ENCODE measurements around the gene THOP1. TPM values are rescaled to one million over a fixed set of nuclear protein-coding genes. Genes with fewer than 3 reads are reported as not detected.

The THOP1 gene
- total and polyA plus RNA-seq, 10 of the 15 experiments (the other 5 are each of a cell fraction or from before 2014, with no cell fraction given): 1.9 to 270 (median 169) TPM

- TF ChIP-seq BCLAF1 (IDR thresholded peaks at IDR 0.05): no peak
- TF ChIP-seq TCF3 (IDR thresholded peaks at IDR 0.05; ENCODE audit: borderline replicate concordance, insufficient read depth, low read depth, low read length): no peak
- TF ChIP-seq MTA2 (IDR thresholded peaks at IDR 0.05; ENCODE audit: low read depth): no peak
- TF ChIP-seq SKIL (IDR thresholded peaks at IDR 0.05; ENCODE audit: low read depth, poor library complexity, severe bottlenecking): no peak
- TF ChIP-seq NRF1 (conservative IDR thresholded peaks at IDR 0.05; ENCODE audit: low read depth, low read length): no peak
- no peak for TF ChIP-seq IRF3 (IDR thresholded peaks at IDR 0.05)
- TF ChIP-seq BCL11A (IDR thresholded peaks at IDR 0.05; ENCODE audit: low read depth, low read length): no peak
- no peak for TF ChIP-seq RBBP5 (conservative IDR thresholded peaks at IDR 0.05)
These were observed 25.9 kb upstream of the THOP1 start (continued) for GRCh38 chr19:2759362-2759761.

Measured in GM12878 (cell line).